Measurements from ENCODE around the gene APOA4.

GRCh38 chr11:116857936-116858335, 34.8 kb upstream of the APOA4 start:
- TF ChIP-seq CTCF (tag by site-specific recombination; IDR thresholded peaks at IDR 0.05) (no peak), ZNF274 (IDR thresholded peaks at IDR 0.05; ENCODE audit: low read length) (no peak), ZNF274 (tag by site-specific recombination; IDR thresholded peaks at IDR 0.05; ENCODE audit: borderline replicate concordance) (no peak), SETDB1 (IDR thresholded peaks at IDR 0.05; ENCODE audit: insufficient read length, low read length) (no peak), ZFP3 (tag by site-specific recombination; IDR thresholded peaks at IDR 0.05; ENCODE audit: low read depth) (no peak), PATZ1 (tag by site-specific recombination; IDR thresholded peaks at IDR 0.05) (no peak), YY1 (tag by site-specific recombination; IDR thresholded peaks at IDR 0.05) (no peak), ZNF561 (tag by site-specific recombination; IDR thresholded peaks at IDR 0.05; ENCODE audit: borderline replicate concordance) (no peak), ZNF621 (tag by site-specific recombination; IDR thresholded peaks at IDR 0.05) (no peak), MZF1 (tag by site-specific recombination; IDR thresholded peaks at IDR 0.05; ENCODE audit: borderline replicate concordance) (no peak)
